Activated B cell treated with CpG ODN at 0.5 μM for 24 hours (primary cell): ENCODE data around the gene CEP83. TPM values are rescaled to one million over a fixed set of nuclear protein-coding genes. Genes with fewer than 3 reads are reported as not detected.

Experiments used
- ATAC-seq: fragments of 200-7000 bp; cut with Tn5 transposase; one replicate; pipeline ENCODE4 v1.10.0; 2021; ENCODE audit warnings: low read depth, mild to moderate bottlenecking, moderate library complexity
- CTCF ChIA-PET: fragments of 350-600 bp; sonication (Branson Sonifier 250); formaldehyde crosslinking; loops from one replicate; lab custom pipeline; 2021; ENCODE audit warnings: antibody characterized with exemption; lab: Charles Lee
- POLR2A ChIA-PET: fragments of 350-600 bp; sonication (Branson Sonifier 250); formaldehyde crosslinking; loops from one replicate; lab custom pipeline; 2021; ENCODE audit warnings: antibody characterized with exemption; lab: Charles Lee
- DNase-seq: peaks from one replicate; pipeline ENCODE4 v3.0.0; 2022
- H3K27ac Mint-ChIP-seq: one replicate; pipeline ENCODE4 v1.8.0; 2020; ENCODE audit warnings: mixed read lengths
- H3K27me3 Mint-ChIP-seq: one replicate; pipeline ENCODE4 v1.8.0; 2021; ENCODE audit warnings: mixed read lengths
- H3K36me3 Mint-ChIP-seq: one replicate; pipeline ENCODE4 v1.8.0; 2021; ENCODE audit warnings: low read depth, mixed read lengths
- H3K4me1 Mint-ChIP-seq: one replicate; pipeline ENCODE4 v1.8.0; 2021; ENCODE audit warnings: mixed read lengths
- H3K4me3 Mint-ChIP-seq: one replicate; pipeline ENCODE4 v1.8.0; 2020; ENCODE audit warnings: mild to moderate bottlenecking, mixed read lengths
- H3K9me3 Mint-ChIP-seq: one replicate; pipeline ENCODE4 v1.8.0; 2020; ENCODE audit warnings: mixed read lengths
- intact Hi-C: fragments of 100-400 bp; cut with micrococcal nuclease; formaldehyde crosslinking; loops from one replicate; pipeline ENCODE4 v1.15.1; 2024
- total RNA-seq: library from RNA; stranded (reverse); gene quantifications from 2 replicates; pipeline ENCODE4 v1.2.3, GENCODE V29; 2022
- TF ChIP-seq, protein P1 (sequence below): fragments of 200-600 bp; IDR thresholded peaks from one replicate; pipeline ENCODE4 v1.8.0; 2022; ENCODE audit warnings: antibody characterized with exemption, mild to moderate bottlenecking

Gene CEP83
- total RNA-seq, 1 donor from 2014 or later, result 36.9 TPM

DNA sequence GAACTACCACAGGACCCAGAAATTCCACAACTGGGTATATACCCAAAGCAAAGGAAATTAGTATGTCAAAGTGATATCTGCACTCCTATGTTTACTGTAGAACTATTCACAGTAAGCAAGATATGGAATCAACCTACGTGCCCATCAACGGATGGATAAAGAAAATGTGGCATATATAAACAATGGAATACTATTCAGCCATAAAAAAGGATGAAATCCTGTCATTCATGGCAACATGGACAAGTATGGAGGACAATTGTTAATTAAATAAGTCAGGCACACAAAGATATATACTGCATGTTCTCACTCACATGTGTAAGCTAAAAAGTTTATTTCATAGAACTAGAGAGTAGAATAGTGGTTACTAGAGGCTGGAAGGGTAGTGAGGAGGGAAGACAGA, 97.0 kb downstream of the CEP83 start:
- H3K9me3 Mint-ChIP-seq, result peaks cover 20% of the 10 kb centered on the region
- TF ChIP-seq, protein P1, sequence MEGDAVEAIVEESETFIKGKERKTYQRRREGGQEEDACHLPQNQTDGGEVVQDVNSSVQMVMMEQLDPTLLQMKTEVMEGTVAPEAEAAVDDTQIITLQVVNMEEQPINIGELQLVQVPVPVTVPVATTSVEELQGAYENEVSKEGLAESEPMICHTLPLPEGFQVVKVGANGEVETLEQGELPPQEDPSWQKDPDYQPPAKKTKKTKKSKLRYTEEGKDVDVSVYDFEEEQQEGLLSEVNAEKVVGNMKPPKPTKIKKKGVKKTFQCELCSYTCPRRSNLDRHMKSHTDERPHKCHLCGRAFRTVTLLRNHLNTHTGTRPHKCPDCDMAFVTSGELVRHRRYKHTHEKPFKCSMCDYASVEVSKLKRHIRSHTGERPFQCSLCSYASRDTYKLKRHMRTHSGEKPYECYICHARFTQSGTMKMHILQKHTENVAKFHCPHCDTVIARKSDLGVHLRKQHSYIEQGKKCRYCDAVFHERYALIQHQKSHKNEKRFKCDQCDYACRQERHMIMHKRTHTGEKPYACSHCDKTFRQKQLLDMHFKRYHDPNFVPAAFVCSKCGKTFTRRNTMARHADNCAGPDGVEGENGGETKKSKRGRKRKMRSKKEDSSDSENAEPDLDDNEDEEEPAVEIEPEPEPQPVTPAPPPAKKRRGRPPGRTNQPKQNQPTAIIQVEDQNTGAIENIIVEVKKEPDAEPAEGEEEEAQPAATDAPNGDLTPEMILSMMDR, result no peak
- H3K36me3 Mint-ChIP-seq, result peaks cover 52% of the 10 kb centered on the region
- no peak overlapping the region for H3K4me3 Mint-ChIP-seq
- DNase-seq (no peak), ATAC-seq (no peak)
- no peaks in the 10 kb centered on the region for H3K27me3 Mint-ChIP-seq
- CTCF ChIA-PET, result no interaction called here
- intact Hi-C loops, result no loop called here
- no peaks in the 10 kb centered on the region for H3K4me1 Mint-ChIP-seq
- POLR2A ChIA-PET, result no interaction called here
- no peak overlapping the region for H3K27ac Mint-ChIP-seq

DNA sequence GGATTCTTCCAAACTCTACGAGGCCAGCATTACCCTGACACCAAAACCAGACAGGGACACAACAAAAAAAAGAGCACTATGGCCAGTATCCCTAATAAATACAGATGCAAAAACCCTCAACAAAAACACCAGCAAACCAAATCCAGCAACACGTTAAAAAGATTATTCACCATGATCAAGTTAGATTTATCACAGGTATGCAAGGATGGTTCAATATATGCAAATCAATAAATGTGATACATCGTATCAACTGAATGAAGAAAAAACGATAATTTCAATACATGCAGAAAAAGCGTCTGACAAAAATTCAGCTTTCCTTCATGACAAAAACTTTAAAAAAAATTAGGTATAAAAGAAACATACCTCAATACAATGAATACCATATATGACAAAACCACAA, 99.9 kb downstream of the CEP83 start:
- H3K9me3 Mint-ChIP-seq, result peaks cover 22% of the 10 kb centered on the region
- ChIA-PET CTCF (no interaction called here), POLR2A (no interaction called here)
- no peaks in the 10 kb centered on the region for H3K4me1 Mint-ChIP-seq
- H3K27me3 Mint-ChIP-seq, result no peaks in the 10 kb centered on the region
- peaks cover 58% of the 10 kb centered on the region for H3K36me3 Mint-ChIP-seq
- H3K27ac Mint-ChIP-seq, result no peak overlapping the region
- ATAC-seq, result no peak
- no peak overlapping the region for H3K4me3 Mint-ChIP-seq
- no peak for DNase-seq
- TF ChIP-seq, protein P1, result no peak
- intact Hi-C loops, result no loop called here

DNA sequence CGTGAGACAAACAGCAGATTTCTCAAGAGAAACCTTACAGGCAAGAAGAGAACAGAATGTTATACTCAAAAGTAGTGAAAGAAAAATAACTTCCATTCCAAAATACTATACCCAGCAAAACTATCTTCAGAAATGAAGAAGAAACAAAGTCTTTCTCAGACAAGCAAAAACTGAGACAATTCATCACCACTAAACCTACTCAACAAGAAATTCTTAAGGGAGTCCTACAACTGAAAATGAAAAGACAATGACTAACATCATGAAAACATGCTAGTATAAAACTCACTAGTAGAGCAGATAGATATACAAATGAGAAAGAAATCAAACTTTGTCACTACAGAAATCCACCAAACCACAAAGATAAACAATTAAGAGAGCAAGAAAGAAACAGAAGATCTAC, 106.5 kb downstream of the CEP83 start:
- H3K27ac Mint-ChIP-seq, result no peak overlapping the region
- H3K9me3 Mint-ChIP-seq, result peaks cover 46% of the 10 kb centered on the region
- TF ChIP-seq, protein P1, result no peak
- H3K27me3 Mint-ChIP-seq, result no peaks in the 10 kb centered on the region
- intact Hi-C loops, result no loop called here
- no peaks in the 10 kb centered on the region for H3K4me1 Mint-ChIP-seq
- ChIA-PET POLR2A (no interaction called here), CTCF (no interaction called here)
- no peak for ATAC-seq
- no peak for DNase-seq
- H3K4me3 Mint-ChIP-seq, result no peak overlapping the region
- peaks cover 80% of the 10 kb centered on the region for H3K36me3 Mint-ChIP-seq

DNA sequence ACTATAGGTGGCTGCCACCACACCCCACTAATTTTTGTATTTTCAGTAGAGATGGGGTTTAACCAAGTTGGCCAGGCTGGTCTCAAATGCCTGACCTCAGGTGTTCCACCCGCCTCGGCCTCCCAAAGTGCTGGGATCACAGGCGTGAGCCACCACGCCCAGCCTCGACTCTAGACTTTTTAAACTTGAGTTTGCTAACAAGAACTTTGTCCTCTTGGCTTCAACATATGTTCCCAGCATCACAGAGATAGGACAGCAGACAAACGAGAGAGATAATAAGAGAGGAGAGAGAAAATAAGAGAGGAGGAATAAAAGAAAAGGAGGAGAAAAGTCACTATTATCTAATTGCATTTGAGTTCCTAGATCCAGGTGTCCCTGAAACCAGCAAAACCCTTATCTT, 119.1 kb downstream of the CEP83 start:
- DNase-seq, result no peak
- Mint-ChIP-seq H3K36me3 (peaks cover 7% of the 10 kb centered on the region), H3K27me3 (no peaks in the 10 kb centered on the region), H3K9me3 (peaks cover 2% of the 10 kb centered on the region), H3K4me1 (peaks cover 4% of the 10 kb centered on the region), H3K4me3 (no peak overlapping the region), H3K27ac (no peak overlapping the region)
- ChIA-PET CTCF (no interaction called here), POLR2A (no interaction called here)
- TF ChIP-seq, protein P1, result no peak
- intact Hi-C loops, result loop anchor here (5.0 kb wide), 1 partner anchor 42 kb away; no protein-coding TSS in a partner anchor
- no peak for ATAC-seq

DNA sequence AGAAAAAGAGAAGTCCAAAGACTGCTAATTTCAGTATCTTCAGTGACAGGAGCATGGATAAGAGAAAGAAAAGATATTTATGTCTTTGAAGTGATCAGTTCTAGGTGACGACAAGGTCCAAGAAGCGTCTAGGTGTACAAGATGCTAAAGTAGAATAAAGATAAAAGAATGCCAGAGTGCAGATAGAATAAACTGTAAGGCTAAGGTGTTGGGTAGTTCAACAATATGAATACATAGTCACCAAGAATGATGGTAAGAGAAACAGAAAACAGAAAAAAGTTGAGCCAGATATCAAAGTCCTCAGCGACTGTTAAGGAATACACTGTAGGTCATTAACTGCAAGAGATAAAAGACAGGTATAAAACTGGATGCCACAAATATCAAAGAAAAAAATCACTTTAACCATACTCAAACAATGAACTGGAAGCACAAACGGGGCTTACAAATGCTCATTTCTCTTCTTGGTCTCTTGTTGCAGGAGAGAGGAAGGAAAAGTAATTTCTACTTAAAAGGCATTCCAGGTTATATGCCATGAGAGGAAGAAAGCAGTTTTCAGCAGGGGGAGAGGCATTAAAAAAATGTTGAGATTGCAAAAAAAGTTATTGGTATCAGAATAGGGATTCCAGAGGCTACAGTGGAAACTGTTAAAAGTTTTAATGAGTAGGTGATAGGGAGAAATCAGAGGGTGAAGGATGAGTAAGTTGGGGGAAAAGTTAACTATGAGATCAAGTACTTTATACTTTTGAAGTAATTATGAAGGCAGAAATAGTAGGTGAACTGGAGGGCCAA, 121.5 kb downstream of the CEP83 start:
- intact Hi-C loops, result no loop called here
- Mint-ChIP-seq H3K9me3 (no peaks in the 10 kb centered on the region), H3K4me1 (peaks cover 8% of the 10 kb centered on the region), H3K27ac (no peak overlapping the region), H3K36me3 (peaks cover 2% of the 10 kb centered on the region), H3K4me3 (no peak overlapping the region), H3K27me3 (no peaks in the 10 kb centered on the region)
- POLR2A ChIA-PET, result no interaction called here
- CTCF ChIA-PET, result no interaction called here
- ATAC-seq (no peak), DNase-seq (no peak)
- TF ChIP-seq, protein P1, result no peak
